ENCODE results near the gene PTPRN2. TPM values are rescaled to one million over a fixed set of nuclear protein-coding genes. Genes with fewer than 3 reads are reported as not detected.

Gene PTPRN2
- total RNA-seq, 1 experiment from 2014 or later = 1.1 TPM

DNA sequence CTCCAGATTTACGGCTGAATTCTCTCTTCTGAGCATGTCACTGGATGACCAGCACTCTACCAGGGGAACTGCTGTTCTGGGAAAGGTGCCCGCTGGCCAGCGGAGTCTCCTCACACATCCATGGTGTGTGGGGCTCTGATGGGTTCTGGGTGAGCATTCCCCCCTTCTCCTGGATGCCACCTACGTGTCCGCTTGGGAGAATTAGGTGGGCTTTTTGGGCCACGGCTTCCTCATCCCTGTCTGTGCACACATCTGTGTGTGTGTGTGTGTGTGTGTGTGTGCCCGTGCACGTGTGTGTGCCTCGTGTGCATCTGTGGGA is 1087.8 kb downstream of the PTPRN2 start:
- intact Hi-C loops (cut with micrococcal nuclease; ENCODE audit: unreplicated experiment) (no loop called here), in situ Hi-C loops (cut with HindIII; ENCODE audit: low pct_unique_long_range_greater_than_20kb, low sequenced_read_pairs) (no loop called here)
- BruUV-seq (replicated peaks) = no TSS peak
- TF ChIP-seq POLR2AphosphoS5 (IDR thresholded peaks at IDR 0.05; ENCODE audit: low read depth, low read length) (no peak), SIN3A (IDR thresholded peaks at IDR 0.05; ENCODE audit: borderline replicate concordance, insufficient read depth, low read depth, low read length) (no peak), TCF7L2 (IDR thresholded peaks at IDR 0.05; ENCODE audit: low read depth, low read length) (no peak)
- TF ChIP-seq, protein P1, sequence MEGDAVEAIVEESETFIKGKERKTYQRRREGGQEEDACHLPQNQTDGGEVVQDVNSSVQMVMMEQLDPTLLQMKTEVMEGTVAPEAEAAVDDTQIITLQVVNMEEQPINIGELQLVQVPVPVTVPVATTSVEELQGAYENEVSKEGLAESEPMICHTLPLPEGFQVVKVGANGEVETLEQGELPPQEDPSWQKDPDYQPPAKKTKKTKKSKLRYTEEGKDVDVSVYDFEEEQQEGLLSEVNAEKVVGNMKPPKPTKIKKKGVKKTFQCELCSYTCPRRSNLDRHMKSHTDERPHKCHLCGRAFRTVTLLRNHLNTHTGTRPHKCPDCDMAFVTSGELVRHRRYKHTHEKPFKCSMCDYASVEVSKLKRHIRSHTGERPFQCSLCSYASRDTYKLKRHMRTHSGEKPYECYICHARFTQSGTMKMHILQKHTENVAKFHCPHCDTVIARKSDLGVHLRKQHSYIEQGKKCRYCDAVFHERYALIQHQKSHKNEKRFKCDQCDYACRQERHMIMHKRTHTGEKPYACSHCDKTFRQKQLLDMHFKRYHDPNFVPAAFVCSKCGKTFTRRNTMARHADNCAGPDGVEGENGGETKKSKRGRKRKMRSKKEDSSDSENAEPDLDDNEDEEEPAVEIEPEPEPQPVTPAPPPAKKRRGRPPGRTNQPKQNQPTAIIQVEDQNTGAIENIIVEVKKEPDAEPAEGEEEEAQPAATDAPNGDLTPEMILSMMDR (IDR thresholded peaks at IDR 0.05) = no peak
- TF ChIP-seq, protein P2, sequence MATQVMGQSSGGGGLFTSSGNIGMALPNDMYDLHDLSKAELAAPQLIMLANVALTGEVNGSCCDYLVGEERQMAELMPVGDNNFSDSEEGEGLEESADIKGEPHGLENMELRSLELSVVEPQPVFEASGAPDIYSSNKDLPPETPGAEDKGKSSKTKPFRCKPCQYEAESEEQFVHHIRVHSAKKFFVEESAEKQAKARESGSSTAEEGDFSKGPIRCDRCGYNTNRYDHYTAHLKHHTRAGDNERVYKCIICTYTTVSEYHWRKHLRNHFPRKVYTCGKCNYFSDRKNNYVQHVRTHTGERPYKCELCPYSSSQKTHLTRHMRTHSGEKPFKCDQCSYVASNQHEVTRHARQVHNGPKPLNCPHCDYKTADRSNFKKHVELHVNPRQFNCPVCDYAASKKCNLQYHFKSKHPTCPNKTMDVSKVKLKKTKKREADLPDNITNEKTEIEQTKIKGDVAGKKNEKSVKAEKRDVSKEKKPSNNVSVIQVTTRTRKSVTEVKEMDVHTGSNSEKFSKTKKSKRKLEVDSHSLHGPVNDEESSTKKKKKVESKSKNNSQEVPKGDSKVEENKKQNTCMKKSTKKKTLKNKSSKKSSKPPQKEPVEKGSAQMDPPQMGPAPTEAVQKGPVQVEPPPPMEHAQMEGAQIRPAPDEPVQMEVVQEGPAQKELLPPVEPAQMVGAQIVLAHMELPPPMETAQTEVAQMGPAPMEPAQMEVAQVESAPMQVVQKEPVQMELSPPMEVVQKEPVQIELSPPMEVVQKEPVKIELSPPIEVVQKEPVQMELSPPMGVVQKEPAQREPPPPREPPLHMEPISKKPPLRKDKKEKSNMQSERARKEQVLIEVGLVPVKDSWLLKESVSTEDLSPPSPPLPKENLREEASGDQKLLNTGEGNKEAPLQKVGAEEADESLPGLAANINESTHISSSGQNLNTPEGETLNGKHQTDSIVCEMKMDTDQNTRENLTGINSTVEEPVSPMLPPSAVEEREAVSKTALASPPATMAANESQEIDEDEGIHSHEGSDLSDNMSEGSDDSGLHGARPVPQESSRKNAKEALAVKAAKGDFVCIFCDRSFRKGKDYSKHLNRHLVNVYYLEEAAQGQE (IDR thresholded peaks at IDR 0.05; ENCODE audit: insufficient read depth in 1 of 2, low read depth in 2 of 2, low read length in 1 of 2) = no peak
- H3K27ac ChIP-seq (ENCODE audit: low read length) = no peak overlapping the region
- POLR2A ChIA-PET = no interaction called here
- H3K9me3 ChIP-seq (ENCODE audit: control insufficient read depth, insufficient read depth, low read depth, low read length) = no peaks in the 10 kb centered on the region
- H3K4me3 ChIP-seq (ENCODE audit: low read depth in 2 of 2, low read length in 2 of 2) = no peak overlapping the region
- CTCF ChIA-PET = no interaction called here
- H3K27me3 ChIP-seq (ENCODE audit: control insufficient read depth, insufficient read depth, low read length) = no peaks in the 10 kb centered on the region
- no peaks in the 10 kb centered on the region for H3K4me1 ChIP-seq (ENCODE audit: control insufficient read depth, insufficient read depth, low read length)
- DNase-seq (ENCODE audit: low read depth, low spot score) = no peak
- ATAC-seq = peak; percentile 45; the same call in 1 of the 2 replicates
- no peaks in the 10 kb centered on the region for H3K36me3 ChIP-seq (ENCODE audit: control insufficient read depth, insufficient read depth, low read length)

DNA sequence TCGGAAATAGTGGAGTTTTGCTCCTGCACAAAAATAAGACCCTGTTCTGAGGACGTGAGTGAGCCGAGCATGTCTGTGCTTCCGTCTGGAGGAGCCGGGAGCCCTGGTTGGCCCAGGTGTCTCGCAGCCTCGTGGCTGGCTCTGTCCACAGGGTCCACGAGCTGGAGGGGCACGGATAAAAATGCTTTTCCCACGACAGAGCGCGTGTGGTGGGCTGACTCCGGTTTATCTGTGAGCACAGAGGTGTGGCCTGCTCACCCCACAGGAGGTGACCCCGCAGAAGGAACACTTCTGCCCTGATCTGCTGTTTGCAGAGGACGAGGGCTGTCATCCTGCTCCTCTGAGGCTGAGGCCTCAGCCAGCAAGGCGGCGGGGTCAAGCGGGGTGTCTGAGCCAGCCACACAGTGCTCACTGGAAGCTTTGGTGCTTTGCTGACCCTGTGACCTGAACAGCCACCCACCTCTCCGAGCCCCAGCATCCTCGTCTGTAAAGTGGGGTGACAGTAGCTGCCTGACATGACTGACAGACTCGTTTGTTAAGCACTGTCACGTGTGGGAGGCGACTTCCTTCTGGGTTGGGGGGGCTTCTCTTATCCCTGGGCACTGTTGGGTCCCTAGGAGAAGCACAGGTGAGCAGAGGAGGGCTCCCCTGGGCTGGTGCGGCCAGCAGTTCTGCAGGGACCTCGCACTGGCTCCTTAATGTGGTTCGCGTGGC is 1088.3 kb downstream of the PTPRN2 start:
- ChIA-PET CTCF (no interaction called here), POLR2A (no interaction called here)
- DNase-seq (ENCODE audit: low read depth, low spot score) (no peak), ATAC-seq (0 out of 2 replicates have a peak, but pooled peaks have one; percentile 24)
- TF ChIP-seq TCF7L2 (IDR thresholded peaks at IDR 0.05; ENCODE audit: low read depth, low read length) (no peak), POLR2AphosphoS5 (IDR thresholded peaks at IDR 0.05; ENCODE audit: low read depth, low read length) (no peak), SIN3A (IDR thresholded peaks at IDR 0.05; ENCODE audit: borderline replicate concordance, insufficient read depth, low read depth, low read length) (no peak)
- TF ChIP-seq, protein P2 (IDR thresholded peaks at IDR 0.05; ENCODE audit: insufficient read depth in 1 of 2, low read depth in 2 of 2, low read length in 1 of 2) = no peak
- TF ChIP-seq, protein P1 (IDR thresholded peaks at IDR 0.05) = no peak
- no peaks in the 10 kb centered on the region for H3K36me3 ChIP-seq (ENCODE audit: control insufficient read depth, insufficient read depth, low read length)
- H3K4me3 ChIP-seq (ENCODE audit: low read depth in 2 of 2, low read length in 2 of 2) = no peak overlapping the region
- no peaks in the 10 kb centered on the region for H3K27me3 ChIP-seq (ENCODE audit: control insufficient read depth, insufficient read depth, low read length)
- no TSS peak for BruUV-seq (replicated peaks)
- H3K27ac ChIP-seq (ENCODE audit: low read length) = no peak overlapping the region
- intact Hi-C loops (cut with micrococcal nuclease; ENCODE audit: unreplicated experiment) (no loop called here), in situ Hi-C loops (cut with HindIII; ENCODE audit: low pct_unique_long_range_greater_than_20kb, low sequenced_read_pairs) (no loop called here)
- H3K4me1 ChIP-seq (ENCODE audit: control insufficient read depth, insufficient read depth, low read length) = no peaks in the 10 kb centered on the region
- no peaks in the 10 kb centered on the region for H3K9me3 ChIP-seq (ENCODE audit: control insufficient read depth, insufficient read depth, low read depth, low read length)
